NCI-H1105 treated with DMSO at 0.1 percent for 48 hours (cell line): ENCODE data around the gene ITPRID2.
A peak's percentile ranks its signal among the peaks of the same experiment; 100 is the strongest.

ENCODE experiments used
- DNase-seq: peaks from one replicate; lab custom pipeline; 2025; lab: John Stamatoyannopoulos, UW

Gene ITPRID2

DNA sequence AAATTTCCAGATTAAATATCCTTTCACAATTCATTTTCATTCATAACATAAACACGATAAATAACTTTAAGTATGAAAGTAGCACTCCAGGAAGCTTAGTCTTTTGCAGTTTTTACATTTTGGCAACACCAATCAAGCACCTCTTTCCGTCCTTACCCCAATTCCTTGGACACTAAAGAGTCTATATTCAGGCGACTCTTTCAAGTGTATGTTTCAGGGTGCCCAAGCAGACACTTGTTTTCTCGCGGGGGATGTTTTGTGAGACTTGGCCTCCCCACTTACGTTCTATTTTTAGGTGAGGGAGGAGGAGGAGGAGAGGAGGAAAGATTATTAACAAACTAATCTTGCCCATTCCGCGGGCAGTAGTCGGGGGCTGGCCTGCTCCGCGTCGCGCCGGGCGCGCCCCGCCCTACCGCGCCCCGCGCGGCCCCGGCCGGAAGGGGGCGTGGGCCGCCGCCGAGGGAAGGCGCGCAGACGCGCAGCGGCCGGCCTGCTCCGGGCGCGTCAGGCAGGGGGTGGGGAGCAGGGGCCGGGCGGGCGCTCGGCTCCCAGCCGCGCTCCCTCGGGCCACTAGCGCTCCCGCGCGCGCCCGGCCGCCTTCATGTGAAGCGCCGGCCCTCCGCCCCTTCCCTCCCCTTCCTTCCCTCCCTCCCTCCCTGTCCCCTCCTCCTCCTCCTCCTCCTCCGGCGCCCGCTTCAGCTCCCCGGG lies at the start of gene ITPRID2:
ITPRID2 (plus strand) TSS at position 473 of the 708 bp plus-strand sequence. CDS start 337 bp downstream, outside the sequence.
- DNase-seq = peak; percentile 62

DNA sequence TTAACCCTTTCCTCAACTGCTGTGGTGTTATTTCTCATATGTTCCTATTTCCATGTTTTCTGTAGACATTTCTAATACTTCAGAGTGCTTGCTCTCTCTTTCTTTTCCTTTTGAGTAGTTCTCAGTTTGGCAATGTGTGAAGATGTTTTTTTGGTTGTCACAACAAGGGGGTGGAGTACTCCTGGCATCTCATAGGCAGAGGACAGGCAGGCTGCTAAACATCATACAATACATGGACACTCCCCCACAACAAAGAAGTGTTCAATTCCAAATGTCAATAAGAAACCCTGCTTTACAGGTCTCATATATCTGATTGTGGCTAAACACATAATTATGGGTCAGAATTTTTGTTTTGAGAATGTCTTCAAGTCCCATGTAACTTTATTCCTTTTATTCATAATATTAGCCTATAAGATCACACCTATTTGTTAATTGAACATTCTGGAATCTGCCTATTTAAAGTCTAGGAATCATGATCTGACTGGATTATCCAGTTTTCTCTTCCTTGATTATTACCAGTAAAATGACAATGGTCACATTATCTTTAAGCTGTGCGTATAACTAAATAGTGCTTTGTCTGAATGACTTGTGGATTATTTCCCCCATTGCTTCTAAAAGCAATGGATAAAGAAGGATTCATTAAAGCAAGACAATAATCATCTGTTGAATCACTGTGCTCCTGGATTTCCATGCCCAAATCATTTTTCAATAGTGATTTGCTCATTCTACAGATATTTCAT lies 46.8 kb upstream of the ITPRID2 start:
- no peak for DNase-seq

DNA sequence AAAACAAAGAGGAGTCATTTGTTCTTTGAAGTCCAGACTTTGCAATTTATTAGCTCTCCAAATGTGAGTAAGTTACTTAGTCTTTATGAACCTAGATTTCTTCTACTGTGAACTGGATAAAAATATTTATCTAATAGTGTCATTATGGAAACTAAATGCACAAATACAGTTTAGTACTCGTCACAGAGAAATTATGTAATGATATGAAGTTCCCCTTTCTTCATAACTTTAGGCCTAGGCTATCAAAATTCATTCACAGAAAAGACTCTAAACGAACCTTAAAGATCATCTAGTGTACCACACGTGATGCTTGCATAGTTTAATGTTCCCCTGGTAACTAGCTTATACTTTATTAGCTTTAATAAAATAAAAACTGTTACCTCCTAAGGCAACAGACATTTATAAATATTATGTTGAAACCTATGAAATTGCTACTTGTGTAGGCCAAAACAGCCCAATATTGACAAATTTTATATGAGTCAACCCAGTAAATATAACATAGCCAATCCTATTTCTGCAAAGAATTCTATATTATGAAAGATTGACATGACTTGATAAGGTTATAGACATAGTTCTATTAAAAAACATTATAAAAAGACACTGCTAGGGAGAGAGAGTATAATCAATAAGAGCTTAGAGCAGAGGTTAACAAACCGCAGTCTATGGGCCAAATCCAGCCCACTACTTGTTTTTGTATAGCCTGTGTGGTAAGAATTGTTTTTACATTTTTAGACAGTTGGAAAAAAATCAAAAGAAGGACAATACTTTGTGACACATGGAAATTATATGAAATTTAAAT lies 44.9 kb upstream of the ITPRID2 start:
- no peak for DNase-seq

DNA sequence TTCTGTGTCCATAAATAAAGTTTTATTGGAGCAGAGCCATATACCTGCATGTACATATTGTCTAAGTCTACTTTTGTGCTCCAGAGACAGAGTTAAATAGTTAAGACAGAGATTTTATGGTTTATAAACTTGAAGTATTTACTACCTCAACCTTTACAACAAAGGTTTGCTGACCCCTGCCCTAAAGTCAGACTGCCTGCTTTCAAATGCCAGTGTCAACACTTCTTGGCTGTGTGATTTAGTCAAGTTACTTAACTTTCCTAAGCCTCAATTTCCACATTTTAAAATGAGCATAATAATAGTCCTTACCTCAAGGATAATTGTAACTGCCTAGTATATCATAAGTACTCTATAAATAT lies 44.4 kb upstream of the ITPRID2 start:
- DNase-seq = no peak

DNA sequence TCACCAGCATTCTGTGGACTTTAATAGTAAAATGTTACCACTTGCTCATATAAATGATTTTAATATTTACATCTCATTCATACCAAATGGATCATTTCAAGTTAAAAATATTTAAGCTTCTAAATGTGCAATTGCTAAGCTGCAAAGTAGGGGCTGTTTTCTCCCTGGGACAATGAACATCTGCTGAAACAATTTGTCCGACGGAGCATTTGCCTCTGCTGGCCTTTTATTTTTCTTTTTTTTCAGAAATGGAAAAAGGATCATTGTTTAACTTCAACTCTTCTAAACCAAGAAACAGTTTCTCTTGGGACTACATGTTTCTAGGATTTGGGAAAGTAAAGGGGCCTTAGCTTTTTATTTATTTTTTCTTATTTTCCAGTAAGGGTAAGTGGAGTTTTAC lies 43.8 kb upstream of the ITPRID2 start:
- no peak for DNase-seq

DNA sequence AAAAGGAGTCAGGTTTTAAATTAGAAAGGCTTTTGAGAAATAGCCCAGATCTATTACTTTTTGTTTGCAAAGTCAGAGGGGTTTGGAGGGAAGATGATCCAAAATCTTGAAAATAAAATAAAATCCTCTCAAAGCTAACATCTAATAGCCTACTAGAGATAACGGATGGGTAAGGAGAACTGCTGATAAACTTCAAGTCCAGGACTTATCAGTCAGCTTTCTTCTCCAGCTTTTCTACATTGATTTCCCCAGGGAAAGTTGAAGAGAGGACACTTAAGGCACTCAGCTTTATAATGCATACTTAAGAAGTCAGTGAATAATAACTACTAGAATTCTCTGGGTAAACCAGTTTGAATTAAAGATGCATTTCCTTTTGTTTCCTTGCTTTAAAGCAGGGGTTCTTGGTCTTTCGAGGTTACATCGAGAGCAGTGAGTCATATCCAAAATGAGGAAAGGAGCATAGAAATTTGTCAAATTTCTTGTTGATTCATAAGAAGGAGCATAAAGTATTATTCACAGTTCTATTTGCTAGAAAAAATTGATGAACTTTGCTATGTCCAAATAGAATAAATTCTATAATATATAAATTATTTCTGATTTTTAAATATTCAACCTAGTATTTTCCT lies 43.2 kb upstream of the ITPRID2 start:
- DNase-seq = no peak

DNA sequence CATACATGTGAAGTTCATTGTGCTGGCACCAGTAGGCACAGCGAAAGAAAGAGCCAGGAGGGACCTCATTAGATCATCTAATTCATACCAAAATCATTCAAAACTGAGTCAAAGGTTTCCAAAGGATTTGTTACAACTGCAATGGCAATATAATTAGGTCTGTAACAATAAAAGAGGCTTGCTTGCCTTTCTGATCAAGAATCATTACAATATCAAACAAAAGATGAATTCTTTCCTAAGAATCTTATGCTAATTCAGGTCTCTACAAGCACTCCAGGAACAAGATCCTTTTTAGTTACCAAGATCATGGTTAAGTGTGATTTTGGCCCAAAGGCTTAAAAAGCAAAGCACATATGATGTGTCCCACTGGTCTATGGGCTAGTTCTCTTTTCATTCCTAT lies 41.9 kb upstream of the ITPRID2 start:
- no peak for DNase-seq

DNA sequence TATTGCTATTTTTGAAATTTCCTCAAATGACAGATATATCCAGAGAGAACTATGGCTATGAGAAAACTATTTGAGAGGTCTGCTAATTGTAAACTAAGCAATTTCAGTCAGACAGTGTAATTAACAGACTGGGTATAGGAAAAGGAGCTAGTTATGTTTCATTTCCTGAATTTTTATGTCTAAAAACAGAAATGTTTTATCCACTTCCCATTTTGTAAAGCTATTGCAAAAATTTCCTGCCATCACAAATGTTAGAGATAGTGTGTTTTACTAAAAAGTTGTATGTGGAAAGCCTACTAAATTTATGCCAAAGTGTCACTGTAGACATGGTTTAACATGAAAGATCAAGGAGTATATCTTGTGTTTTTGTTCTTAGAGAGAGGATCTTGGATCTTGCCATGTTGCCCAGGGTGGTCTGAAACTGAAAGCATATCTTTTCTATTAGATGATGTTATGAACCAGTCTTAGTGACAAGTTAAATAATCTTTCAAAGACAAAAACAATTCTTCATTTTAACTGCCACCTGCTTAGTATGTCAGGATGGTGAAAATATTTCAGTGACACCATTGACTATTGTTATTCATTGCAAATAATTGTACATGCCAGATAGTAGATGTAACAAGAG lies 40.5 kb upstream of the ITPRID2 start:
- DNase-seq = no peak

DNA sequence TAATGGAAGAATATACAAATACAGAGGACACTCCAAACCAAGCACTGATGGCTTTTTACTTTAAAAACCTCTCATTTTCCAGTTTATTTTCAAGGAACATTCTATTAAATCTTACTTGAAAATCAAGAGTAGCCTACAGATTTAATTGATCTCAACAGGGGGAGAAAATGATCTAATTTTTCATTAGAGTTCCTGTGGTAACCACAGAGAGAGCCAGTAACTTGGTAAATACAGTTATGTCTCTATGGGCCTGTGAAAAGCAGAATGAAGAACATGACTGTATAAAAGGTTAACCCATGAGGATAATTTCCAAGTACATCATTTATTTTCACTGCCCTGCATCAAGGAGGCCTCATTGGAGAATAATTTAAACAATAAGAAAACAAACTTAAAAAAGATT lies 39.8 kb upstream of the ITPRID2 start:
- DNase-seq = no peak

DNA sequence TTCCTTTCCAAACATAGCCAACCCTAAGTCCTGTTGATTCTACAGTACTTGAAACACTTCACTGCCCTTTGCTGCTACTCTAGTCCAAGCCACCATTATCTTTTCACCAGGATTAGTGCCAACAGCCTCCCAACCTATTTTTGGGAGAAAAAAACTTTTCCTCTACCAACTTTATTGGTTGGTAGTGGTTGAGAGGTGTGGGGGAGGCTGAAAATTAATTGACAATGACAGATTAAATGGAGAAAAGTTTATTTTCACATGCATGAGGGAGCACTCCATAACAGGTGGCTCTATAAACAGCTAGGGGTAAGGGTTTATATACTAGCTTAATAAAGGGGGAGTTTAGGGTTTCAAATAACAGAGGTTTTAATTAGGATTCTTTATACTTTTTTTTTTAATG lies 37.8 kb upstream of the ITPRID2 start:
- peak; percentile 75 for DNase-seq

DNA sequence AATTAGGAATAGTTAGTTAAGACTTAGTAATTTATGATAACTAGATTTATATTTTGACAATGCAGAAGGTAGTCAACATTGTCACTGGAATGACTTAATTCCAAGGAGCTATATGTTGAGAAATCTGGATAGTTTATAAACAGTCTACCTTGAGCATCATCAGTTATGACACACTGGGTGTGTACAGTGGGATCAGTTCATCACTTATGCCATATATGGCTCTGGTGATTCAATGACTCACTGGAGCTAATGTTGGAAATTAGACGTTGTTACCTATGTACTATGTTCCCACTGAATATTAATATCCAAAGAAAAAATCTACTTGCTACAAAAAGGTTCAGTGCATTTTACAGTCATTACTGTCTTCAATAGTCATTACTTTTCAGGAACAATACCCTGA lies 34.0 kb upstream of the ITPRID2 start:
- no peak for DNase-seq

DNA sequence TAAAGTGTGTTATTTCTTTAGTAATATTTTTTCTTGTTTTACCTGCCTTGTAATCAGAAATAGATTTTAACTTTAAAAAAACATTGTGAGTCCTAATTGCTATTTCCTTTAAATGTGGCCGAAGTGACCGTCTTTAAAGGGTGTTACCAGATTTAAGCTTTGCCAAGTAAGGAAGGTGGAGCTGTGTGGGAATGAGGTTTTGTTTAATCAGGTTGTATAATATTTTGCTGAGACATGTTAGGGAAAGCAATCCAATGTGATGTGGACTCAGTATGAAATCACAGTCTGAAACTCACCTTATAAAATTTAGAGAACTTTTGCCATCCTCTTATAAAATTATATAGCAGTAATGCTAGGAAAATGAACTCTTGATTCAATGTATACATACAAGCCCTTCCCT lies 32.9 kb upstream of the ITPRID2 start:
- DNase-seq = no peak

DNA sequence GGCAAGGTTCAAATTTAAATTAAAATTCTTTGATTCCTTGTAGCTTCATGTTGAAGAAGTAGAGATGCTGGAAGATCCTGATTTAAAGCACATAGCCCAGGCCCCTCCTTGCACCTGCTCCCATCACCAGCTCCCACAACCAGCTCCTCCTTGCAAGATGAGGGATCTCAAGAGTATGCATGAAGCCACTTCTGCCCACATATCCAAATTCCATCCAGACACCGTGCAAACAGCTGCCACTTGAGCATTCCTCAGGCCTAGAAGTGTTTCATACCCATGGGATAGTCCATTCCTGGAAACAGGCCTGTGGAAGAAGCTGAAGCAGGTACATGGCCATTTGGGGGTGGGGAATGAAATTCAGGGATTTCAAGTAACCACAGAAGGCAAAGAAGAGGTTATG lies 32.4 kb upstream of the ITPRID2 start:
- DNase-seq = no peak

DNA sequence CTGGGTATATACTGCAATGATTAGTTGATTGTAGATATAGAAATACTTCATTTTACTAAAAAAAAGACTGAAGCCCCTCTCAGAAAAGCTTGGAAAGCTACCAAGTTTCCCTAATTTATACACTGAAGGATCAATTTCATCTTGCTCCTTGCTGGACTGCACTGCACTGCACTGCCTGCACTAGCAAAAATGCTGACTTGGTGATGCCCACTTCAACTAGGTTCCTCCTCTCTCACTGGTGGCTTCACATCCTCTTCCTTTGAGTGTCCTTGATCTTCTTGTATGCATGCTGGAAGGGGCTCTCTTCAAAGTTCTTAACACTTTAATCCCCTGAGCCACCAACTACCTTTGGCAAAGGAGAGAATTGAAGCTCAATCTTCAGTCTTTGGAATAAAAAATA lies 31.7 kb upstream of the ITPRID2 start:
- no peak for DNase-seq

DNA sequence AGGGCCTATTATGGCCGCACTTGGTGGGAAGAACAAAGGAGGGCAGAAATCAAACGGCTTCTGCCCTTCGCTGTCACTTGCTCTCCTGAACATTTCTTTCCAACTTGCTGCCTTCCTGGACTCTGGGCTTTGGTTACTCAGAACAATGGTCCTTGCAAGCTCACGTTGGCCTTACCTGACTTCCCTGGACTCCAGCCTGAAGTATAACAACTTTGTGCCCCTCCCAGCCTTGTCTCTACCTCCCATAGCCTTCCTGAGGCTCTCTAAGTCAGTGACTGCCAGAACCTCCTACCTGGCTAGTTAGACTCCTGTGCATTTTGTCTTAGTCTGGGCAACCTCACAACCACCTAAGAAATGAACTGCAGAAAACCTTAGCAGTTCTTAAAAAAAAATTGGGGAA lies 30.2 kb upstream of the ITPRID2 start:
- no peak for DNase-seq

DNA sequence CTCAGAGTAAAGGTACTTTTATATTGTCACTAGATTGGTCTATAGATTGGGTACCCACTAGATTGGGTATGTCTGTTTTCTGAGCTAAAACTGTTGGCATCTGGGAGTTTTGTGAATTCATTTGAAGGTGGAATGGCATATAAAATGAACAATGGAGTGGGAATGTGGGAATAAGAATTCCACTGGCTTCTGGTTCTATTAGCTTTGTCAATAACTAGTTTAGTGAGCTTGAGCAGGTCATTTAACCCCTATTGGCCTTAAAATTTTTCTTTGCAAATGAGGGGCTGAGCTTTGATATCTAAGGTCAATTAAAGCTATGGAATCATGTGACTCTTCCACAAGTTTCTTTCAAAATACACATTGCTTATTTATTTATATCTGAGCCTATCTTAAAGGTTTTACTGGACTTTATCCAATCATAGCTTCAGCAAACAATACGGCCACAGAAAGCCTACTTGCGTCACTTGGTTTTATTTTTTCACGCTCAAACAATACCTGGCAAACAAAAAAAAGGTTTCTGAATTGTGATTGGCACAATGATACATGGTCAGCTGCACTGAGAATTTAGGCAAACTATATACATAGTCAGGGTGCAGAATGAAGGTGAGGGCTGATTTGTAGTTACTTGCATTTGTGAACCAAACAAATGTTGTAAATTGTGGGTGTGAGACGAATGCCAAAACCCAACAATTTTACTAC lies 28.8 kb upstream of the ITPRID2 start:
- no peak for DNase-seq

DNA sequence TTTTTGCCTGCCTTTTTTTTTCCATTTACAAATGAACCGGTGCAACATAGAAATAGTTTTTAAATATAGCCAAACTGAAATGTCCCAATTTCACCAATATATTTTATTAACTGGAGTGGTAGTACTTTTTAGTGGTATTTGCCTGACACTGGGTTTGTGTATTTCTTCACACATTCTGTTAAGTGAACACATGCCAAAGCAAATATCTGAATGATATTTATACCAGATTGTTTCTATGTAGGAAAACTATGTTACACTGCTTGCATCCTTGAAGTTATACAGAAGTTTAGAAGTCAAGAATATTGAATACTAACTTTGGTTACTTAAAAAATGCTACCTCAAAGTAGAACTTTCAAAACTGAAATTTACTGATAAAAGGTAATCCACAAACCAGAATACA lies 19.4 kb upstream of the ITPRID2 start:
- no peak for DNase-seq

DNA sequence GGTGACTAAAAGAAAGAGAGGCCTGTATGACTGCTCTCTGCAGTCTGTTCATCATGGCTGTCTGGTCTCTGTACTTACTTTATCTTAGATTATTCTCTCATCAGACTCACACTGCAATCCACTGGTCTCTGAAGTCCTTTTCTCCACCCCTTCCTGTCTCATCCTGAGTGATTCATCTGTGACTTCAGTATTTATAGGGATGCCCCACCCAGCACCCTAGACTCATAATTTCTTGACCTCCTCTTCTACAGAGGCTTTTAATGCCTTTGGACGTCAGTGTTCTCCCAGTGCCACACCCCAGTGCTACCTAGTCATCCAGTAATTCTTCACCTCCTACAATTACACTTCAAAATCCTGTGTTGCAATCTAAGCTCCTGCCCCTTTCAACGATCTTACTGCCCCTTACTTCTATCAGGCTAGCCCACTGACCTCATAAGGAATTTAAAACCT lies 14.9 kb upstream of the ITPRID2 start:
- no peak for DNase-seq

DNA sequence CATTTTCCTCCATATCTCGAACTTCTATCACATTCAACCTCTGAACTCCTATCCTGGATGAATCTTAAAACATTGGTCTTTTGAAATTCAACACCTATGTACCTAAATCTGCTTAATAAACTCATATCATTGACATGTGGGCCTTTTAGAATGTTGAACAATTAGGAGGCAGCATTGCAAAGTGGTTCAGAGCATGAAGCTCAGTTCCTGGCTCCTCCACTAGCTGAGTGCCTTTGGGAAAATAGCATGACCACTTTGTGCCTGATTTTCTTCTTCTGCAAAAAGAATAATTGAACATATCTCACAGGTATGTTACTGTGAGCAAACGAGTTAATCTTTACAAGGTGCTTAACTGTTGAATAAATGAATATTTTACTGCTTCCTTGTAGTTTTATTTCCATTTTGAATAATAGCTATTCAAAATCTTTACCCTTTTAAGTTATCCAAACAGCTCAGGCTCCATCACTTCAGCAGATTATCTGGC lies 14.3 kb upstream of the ITPRID2 start:
- no peak for DNase-seq

DNA sequence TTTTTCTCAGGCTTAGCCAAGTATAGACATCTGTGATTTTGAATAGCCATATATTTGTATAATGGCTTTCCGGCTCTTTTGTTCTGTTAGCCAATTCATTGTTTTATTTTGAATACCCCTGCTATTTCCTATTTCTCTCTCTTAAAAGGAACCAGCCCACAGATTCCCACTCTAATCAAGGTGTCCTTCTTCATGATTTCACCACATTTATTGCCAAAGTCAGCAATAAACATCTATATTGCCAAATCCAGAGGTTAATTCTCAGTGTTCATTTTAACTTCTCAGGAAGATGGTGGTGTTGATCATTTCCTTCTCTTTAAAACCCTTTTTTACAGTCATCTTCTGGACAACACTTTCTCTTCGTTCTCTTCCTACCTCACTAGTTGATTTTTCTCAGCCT lies 13.1 kb upstream of the ITPRID2 start:
- DNase-seq = no peak

DNA sequence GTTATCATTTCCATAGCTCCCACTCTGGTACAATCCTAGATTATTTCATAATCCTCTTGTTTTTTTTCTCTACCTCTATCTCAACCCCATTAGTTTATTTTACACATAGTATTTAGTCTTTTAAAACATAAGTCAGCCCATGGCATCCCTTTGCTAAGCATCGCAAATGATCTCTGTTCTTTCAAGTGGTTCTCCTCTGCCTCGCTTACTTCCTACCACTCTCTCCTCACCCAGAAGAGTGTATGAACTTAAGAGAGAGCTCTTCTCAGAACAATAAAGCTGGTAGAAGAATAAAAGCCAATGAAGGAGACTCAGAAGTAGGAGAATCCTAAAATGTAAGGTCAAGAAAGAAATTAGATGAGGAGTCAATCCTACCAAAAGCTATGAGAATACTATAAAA lies 12.2 kb upstream of the ITPRID2 start:
- no peak for DNase-seq
